Thyroid gland (tissue), 4 donors: ENCODE data around the gene KDR.

Source experiments
- CTCF ChIP-seq, 6 experiments: fragments of 200-600 bp in 3 of 6; fragments of 450-650 bp in 3 of 6; sonication (generic) in 3 of 6; IDR thresholded peaks; one replicate each; pipeline ENCODE4 v1.5.1; 2016 to 2019; ENCODE audit warnings: antibody characterized with exemption in 6 of 6, mild to moderate bottlenecking in 2 of 6, inconsistent platforms in 1 of 6, moderate library complexity in 1 of 6
- POLR2A ChIP-seq, 2 donors: fragments of 450-650 bp; IDR thresholded peaks; one replicate each; pipeline ENCODE4 v1.6.1; 2017; ENCODE audit warnings: antibody characterized with exemption in 2 of 2, mild to moderate bottlenecking in 2 of 2, moderate library complexity in 1 of 2

GRCh38 chr4:55127521-55127920, 2.1 kb upstream of the KDR start:
- TF ChIP-seq CTCF (IDR thresholded peaks at IDR 0.05) (no peak), POLR2A (IDR thresholded peaks at IDR 0.05) (no peak)
